Esophagus squamous epithelium (tissue), 4 donors: ENCODE results near the gene DNAH2.

Experiments used
- POLR2A ChIP-seq, 4 donors: fragments of 450-650 bp; IDR thresholded peaks; one replicate each; pipeline ENCODE4 v1.6.1; 2017; ENCODE audit warnings: antibody characterized with exemption in 4 of 4, mild to moderate bottlenecking in 4 of 4, moderate library complexity in 3 of 4
- TF ChIP-seq, protein P1 (sequence below), 6 experiments: fragments of 450-650 bp in 4 of 6; fragments of 200-600 bp in 2 of 6; sonication (generic) in 2 of 6; IDR thresholded peaks; one replicate each; pipeline ENCODE4 v1.5.1; 2016 to 2019; ENCODE audit warnings: antibody characterized with exemption in 6 of 6, mild to moderate bottlenecking in 4 of 6, moderate library complexity in 4 of 6

DNA sequence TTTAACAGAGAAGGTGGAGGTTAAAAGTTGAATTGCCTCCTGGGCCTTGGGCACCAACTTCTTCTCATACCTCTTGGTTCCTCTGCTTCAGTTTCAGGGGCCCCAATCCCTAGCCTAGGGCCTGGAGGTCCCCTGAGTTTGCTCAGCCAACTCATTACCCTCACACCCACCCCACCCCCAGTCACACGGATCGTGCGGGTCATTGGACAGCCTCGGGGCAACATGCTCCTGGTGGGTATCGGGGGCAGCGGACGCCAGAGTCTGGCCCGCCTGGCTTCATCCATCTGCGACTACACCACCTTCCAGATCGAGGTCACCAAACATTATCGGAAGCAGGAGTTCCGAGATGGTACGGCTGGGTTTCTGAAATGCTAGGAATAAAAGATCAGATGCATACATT, 80.4 kb downstream of the DNAH2 start:
- TF ChIP-seq, protein P1, sequence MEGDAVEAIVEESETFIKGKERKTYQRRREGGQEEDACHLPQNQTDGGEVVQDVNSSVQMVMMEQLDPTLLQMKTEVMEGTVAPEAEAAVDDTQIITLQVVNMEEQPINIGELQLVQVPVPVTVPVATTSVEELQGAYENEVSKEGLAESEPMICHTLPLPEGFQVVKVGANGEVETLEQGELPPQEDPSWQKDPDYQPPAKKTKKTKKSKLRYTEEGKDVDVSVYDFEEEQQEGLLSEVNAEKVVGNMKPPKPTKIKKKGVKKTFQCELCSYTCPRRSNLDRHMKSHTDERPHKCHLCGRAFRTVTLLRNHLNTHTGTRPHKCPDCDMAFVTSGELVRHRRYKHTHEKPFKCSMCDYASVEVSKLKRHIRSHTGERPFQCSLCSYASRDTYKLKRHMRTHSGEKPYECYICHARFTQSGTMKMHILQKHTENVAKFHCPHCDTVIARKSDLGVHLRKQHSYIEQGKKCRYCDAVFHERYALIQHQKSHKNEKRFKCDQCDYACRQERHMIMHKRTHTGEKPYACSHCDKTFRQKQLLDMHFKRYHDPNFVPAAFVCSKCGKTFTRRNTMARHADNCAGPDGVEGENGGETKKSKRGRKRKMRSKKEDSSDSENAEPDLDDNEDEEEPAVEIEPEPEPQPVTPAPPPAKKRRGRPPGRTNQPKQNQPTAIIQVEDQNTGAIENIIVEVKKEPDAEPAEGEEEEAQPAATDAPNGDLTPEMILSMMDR (IDR thresholded peaks at IDR 0.05): no peak
- no peak for TF ChIP-seq POLR2A (IDR thresholded peaks at IDR 0.05)
